ENCODE measurements around the gene MED12L.

Gene MED12L

DNA sequence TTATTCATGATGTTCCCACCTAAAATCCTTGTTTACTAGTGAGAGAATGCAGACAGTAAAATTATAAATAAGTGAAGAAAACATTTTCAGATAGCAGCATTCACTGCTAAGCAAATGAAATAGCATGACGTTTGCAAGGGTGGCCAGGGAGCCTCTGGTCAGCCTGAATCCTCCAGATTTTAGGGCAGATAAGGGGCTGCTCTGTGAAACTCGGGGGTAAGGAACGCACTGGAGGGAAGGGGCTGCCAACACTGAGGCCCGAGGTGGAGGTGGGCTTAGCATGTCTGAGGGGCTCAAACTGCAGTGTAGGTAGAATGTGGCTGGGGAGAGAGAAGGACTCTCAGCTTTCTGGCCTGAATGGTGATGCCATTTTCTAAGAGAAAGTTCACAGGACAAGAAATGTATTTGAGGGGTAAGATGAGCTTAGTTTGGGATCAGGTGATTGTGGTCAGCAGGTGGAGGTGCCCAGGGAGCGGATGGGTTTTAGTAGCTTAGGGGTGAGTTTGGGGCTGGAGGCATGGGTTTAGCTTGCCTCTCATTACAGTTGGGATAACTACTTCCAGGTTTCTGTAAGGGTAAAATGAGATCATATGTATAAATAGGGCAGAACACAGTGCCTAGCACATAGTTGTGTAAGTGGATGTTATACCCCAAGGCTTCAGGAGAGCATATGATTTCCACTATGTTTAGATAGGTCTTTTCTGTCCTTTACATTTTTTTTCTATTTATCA lies 97.0 kb downstream of the MED12L start:
- TF ChIP-seq, protein P1, sequence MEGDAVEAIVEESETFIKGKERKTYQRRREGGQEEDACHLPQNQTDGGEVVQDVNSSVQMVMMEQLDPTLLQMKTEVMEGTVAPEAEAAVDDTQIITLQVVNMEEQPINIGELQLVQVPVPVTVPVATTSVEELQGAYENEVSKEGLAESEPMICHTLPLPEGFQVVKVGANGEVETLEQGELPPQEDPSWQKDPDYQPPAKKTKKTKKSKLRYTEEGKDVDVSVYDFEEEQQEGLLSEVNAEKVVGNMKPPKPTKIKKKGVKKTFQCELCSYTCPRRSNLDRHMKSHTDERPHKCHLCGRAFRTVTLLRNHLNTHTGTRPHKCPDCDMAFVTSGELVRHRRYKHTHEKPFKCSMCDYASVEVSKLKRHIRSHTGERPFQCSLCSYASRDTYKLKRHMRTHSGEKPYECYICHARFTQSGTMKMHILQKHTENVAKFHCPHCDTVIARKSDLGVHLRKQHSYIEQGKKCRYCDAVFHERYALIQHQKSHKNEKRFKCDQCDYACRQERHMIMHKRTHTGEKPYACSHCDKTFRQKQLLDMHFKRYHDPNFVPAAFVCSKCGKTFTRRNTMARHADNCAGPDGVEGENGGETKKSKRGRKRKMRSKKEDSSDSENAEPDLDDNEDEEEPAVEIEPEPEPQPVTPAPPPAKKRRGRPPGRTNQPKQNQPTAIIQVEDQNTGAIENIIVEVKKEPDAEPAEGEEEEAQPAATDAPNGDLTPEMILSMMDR (IDR thresholded peaks at IDR 0.05; ENCODE audit: low read depth, low read length): no peak
- no peak for DNase-seq (ENCODE audit: extremely low read depth, low read depth)

DNA sequence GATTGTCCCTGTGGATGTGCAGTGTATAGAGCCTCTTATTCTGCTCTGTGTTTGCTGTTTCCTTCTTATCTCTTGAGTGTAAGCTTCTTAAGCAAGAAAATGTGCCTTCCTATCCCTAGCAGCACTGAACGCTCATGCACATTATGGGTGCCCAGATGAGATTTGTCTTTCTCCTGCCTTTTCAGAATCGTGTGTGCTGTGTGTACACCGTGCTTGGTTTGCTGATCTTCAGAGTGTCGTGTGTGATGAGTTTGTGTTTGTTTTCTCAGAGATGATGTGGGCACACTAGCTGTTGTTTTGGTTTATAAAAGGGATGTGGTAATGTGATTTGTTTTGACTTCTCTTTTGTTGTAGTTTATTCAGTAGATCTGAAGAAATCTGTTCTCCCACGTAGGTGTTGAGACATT lies 97.8 kb downstream of the MED12L start:
- TF ChIP-seq, protein P1 (IDR thresholded peaks at IDR 0.05; ENCODE audit: low read depth, low read length): no peak
- DNase-seq (ENCODE audit: extremely low read depth, low read depth): no peak

DNA sequence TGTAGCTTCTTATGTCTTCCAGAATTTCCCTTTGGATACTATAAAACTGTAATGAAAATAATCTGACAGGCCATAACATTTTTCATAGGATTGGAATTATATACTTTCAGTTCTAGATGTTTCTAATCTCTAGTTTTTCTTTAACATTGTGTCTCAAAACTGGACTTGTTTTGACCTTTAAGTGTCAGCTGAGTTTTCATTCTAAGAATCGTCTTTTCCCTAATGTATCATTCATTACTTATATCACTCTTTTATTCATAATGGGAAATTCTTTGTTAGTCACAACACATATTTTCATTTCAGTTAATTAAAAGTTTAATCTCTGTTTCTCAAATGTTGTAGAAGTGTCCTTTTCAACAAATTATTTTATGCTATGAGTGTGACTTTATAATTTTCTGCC lies 105.6 kb downstream of the MED12L start:
- TF ChIP-seq, protein P1 (IDR thresholded peaks at IDR 0.05; ENCODE audit: low read depth, low read length): no peak
- DNase-seq (ENCODE audit: extremely low read depth, low read depth): no peak

DNA sequence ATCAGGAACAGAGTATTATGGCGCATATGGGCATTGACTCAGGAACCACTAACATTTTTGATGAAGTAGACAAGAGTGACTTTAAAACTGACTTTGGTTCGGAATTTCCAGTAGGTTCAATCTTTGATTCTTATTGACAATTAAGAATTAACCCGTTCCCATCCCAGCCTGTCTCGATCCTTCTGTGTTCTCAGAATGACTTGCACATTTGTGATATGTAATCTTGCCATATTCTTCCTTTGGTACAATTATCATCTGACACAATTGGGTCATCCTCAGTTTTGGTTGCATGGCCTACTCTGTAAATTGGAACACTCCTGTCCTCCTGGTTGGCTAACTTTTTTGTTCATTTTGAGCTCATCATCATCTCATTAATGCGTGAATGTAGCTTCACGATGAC lies 107.1 kb downstream of the MED12L start:
- TF ChIP-seq, protein P1 (IDR thresholded peaks at IDR 0.05; ENCODE audit: low read depth, low read length): no peak

DNA sequence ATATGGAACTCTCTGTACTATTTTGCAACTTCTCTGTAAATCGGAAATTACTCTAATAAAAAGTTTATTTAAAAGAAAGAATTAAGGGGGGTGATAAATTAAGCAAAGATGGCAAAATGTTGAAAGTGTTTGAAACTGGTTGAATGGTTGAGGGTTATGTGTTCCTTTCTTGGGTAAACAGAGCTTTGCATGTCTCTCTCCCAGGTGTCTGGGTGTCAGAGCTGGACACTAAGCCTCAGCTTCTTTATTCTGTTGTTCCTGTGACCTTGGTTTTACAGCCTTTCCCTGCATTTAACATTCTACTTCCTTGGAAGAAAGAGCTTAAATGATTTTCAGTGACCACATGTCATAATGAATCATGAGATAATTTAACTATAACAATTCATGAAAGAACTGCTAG lies 110.4 kb downstream of the MED12L start:
- DNase-seq (ENCODE audit: extremely low read depth, low read depth): no peak
- TF ChIP-seq, protein P1 (IDR thresholded peaks at IDR 0.05; ENCODE audit: low read depth, low read length): no peak

More for the DNA sequence above, 107.1 kb downstream of the MED12L start:
- no peak for DNase-seq (ENCODE audit: extremely low read depth, low read depth)

DNA sequence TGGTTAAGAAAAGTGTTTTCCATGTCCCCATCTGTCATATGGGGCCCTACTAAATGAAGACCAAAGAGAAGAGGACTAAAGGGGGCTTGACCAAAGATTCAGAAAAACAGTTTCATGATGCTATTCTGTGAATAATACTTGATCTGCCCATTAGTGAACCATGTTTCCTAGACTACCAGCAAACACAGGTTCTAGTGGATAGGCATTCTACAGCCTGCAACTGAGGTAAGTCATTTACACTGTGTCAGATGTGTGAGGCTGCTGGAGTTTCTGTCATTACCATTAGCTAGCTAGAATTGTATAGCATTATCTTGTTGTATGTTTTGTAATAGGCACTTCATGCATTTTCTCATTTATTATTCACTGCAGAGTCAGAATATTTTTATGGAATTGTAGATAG lies 111.0 kb downstream of the MED12L start:
- no peak for DNase-seq (ENCODE audit: extremely low read depth, low read depth)
- TF ChIP-seq, protein P1 (IDR thresholded peaks at IDR 0.05; ENCODE audit: low read depth, low read length): no peak

DNA sequence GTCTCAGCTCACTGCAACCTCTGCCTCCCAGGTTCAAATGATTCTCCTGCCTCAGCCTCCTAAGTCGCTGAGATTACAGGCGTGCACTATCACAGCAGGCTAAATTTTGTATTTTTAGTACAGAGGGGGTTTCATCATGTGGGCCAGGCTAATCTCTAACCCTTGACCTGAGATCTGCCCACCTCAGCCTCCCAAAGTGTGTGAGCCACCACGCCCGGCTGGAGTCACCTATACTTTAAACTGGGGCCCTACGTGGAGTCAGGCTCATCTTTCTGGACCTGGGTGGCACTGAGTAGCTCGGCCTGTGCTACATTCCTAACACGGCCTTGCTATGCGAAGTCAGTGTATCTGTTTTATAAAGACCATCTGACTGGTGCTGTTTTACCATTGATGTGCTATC lies 111.8 kb downstream of the MED12L start:
- no peak for DNase-seq (ENCODE audit: extremely low read depth, low read depth)
- TF ChIP-seq, protein P1 (IDR thresholded peaks at IDR 0.05; ENCODE audit: low read depth, low read length): no peak

Measured in AG09319 (cell line).